Endothelial cell of umbilical vein (primary cell): Measurements from ENCODE around the gene POLE. TPM values are rescaled to one million over a fixed set of nuclear protein-coding genes. Genes with fewer than 3 reads are reported as not detected.

ENCODE experiments used
- BruUV-seq: library from RNA; stranded (reverse); fragments of 400-500 nt; replicated peaks from 2 replicates; lab custom pipeline; 2021; lab: Mats Ljungman, UMichigan
- CTCF ChIA-PET: fragments of 300-600, 350-600 bp; sonication (Branson Sonifier 250); formaldehyde crosslinking; loops from one replicate; lab custom pipeline; 2021; ENCODE audit warnings: antibody characterized with exemption, inconsistent platforms; lab: Charles Lee
- POLR2A ChIA-PET: fragments of 300-600, 350-600 bp; sonication (Branson Sonifier 250); formaldehyde crosslinking; loops from one replicate; lab custom pipeline; 2021; ENCODE audit warnings: antibody characterized with exemption, inconsistent platforms; lab: Charles Lee
- DNase-seq: peaks from one replicate; pipeline ENCODE4 v3.0.0-alpha.2; 2011; ENCODE audit warnings: low read depth, low spot score
- FAIRE-seq: peaks from 2 replicates; lab custom pipeline; 2011; peaks lifted over from hg19 to GRCh38; lab: Jason Lieb, UNC
- H2AFZ ChIP-seq: 2 replicates; pipeline ENCODE4 v1.6.0; 2012; ENCODE audit warnings: low read depth, low read length, control low read depth, inconsistent platforms
- H3K27ac ChIP-seq: 2 replicates; pipeline ENCODE4 v1.5.1; 2011; ENCODE audit warnings: low read depth, mild to moderate bottlenecking, control low read depth, low read length, moderate library complexity; ENCODE audit not compliant: insufficient read depth
- H3K27me3 ChIP-seq, 2 experiments: 2 replicates each; pipeline versions ENCODE4 v1.6.0 to v1.6.1; 2011; ENCODE audit warnings: low read length in 2 of 2, mixed read lengths in 1 of 2; ENCODE audit not compliant: control insufficient read depth in 2 of 2, insufficient read depth in 2 of 2
- H3K36me3 ChIP-seq, 2 experiments: 2 replicates in 1 of 2; 3 replicates in 1 of 2; pipeline ENCODE4 v1.5.1; 2011; ENCODE audit warnings: low read length in 2 of 2, mild to moderate bottlenecking in 1 of 2, moderate library complexity in 1 of 2; ENCODE audit not compliant: control insufficient read depth in 2 of 2, insufficient read depth in 2 of 2; ENCODE audit errors: extremely low read depth in 1 of 2
- H3K4me1 ChIP-seq: 3 replicates; pipeline ENCODE4 v1.5.1; 2011; ENCODE audit warnings: mild to moderate bottlenecking, low read length; ENCODE audit not compliant: control insufficient read depth, insufficient read depth; ENCODE audit errors: extremely low read depth
- H3K4me2 ChIP-seq: 2 replicates; pipeline ENCODE4 v1.6.1; 2011; ENCODE audit warnings: low read length, control low read depth, mixed read lengths; ENCODE audit not compliant: insufficient read depth
- H3K4me3 ChIP-seq, 3 experiments: fragments of 200-600 bp in 1 of 3; sonication (generic), shearing (Covaris generic) in 1 of 3; replicated peaks in 1 of 3; 2 replicates each; pipeline ENCODE4 v1.5.1; 2011 to 2016; ENCODE audit warnings: control low read depth in 3 of 3, low read length in 3 of 3, mild to moderate bottlenecking in 2 of 3, inconsistent platforms in 1 of 3, low read depth in 1 of 3, moderate library complexity in 1 of 3; ENCODE audit not compliant: insufficient read depth in 1 of 3
- H3K79me2 ChIP-seq: 2 replicates; pipeline ENCODE4 v1.6.0; 2012; ENCODE audit warnings: low read length, inconsistent platforms; ENCODE audit not compliant: control insufficient read depth, insufficient read depth
- H3K9ac ChIP-seq: replicated peaks from 2 replicates; pipeline ENCODE3; 2011; ENCODE audit warnings: low read length, control low read depth; ENCODE audit not compliant: insufficient read depth; ENCODE audit errors: extremely low read depth
- H3K9me1 ChIP-seq: replicated peaks from 3 replicates; pipeline ENCODE4 v1.6.0; 2011; ENCODE audit warnings: mild to moderate bottlenecking, low read length; ENCODE audit not compliant: control insufficient read depth, insufficient read depth; ENCODE audit errors: extremely low read depth
- H3K9me3 ChIP-seq: replicated peaks from 2 replicates; pipeline ENCODE4 v1.5.1; 2012; ENCODE audit warnings: low read length, inconsistent platforms; ENCODE audit not compliant: control insufficient read depth, insufficient read depth
- H4K20me1 ChIP-seq: replicated peaks from 2 replicates; pipeline ENCODE3; 2011; ENCODE audit warnings: mild to moderate bottlenecking, low read length; ENCODE audit not compliant: control insufficient read depth, insufficient read depth; ENCODE audit errors: extremely low read depth
- EZH2 ChIP-seq: IDR thresholded peaks from 2 replicates; pipeline ENCODE4 v1.6.1; 2012; ENCODE audit warnings: borderline replicate concordance, low read depth, mild to moderate bottlenecking, moderate library complexity, low read length, inconsistent platforms; ENCODE audit not compliant: severe bottlenecking
- FOS ChIP-seq: IDR thresholded peaks from 2 replicates; pipeline ENCODE4 v1.6.1; 2011; ENCODE audit warnings: mild to moderate bottlenecking, low read length, moderate library complexity, borderline replicate concordance; ENCODE audit not compliant: insufficient read depth
- GATA2 ChIP-seq: IDR thresholded peaks from 2 replicates; pipeline ENCODE4 v1.7.0; 2011; ENCODE audit warnings: low read depth, mild to moderate bottlenecking, moderate library complexity, mixed read lengths, low read length; ENCODE audit not compliant: insufficient read length, insufficient read depth
- JUN ChIP-seq: IDR thresholded peaks from 2 replicates; pipeline ENCODE4 v1.6.1; 2011; ENCODE audit warnings: borderline replicate concordance, low read depth; ENCODE audit not compliant: insufficient read length, insufficient read depth
- MYC ChIP-seq: IDR thresholded peaks from one replicate; pipeline ENCODE4 v1.6.1; 2011; ENCODE audit warnings: mild to moderate bottlenecking, low read depth, low read length
- POLR2A ChIP-seq: IDR thresholded peaks from 2 replicates; pipeline ENCODE4 v1.6.1; 2012; ENCODE audit warnings: low read depth, mild to moderate bottlenecking, control low read depth, low read length
- POLR2AphosphoS5 ChIP-seq: IDR thresholded peaks from 2 replicates; pipeline ENCODE4 v1.6.1; 2012; ENCODE audit warnings: low read depth, mild to moderate bottlenecking, control low read depth, low read length, moderate library complexity; ENCODE audit not compliant: insufficient read depth
- dilution Hi-C: fragments of 300-500 bp; cut with MboI; formaldehyde crosslinking; loops from one replicate; pipeline ENCODE4 v1.15.0; 2019; ENCODE audit warnings: low sequenced_read_pairs; ENCODE audit not compliant: extremely low pct_ligation_motif_present
- intact Hi-C: fragments of 100-400 bp; cut with micrococcal nuclease; formaldehyde crosslinking; loops from one replicate; pipeline ENCODE4 v1.10.0; 2022
- polyA plus RNA-seq, 4 experiments: library from polyadenylated mRNA; depleted of rRNA in 3 of 4; stranded (reverse) in 3 of 4; unstranded in 1 of 4; fragments of >200 nt; gene quantifications; 2 replicates each; pipeline versions ENCODE4 v1.2.1 to v1.2.3, GENCODE V29; 2011 to 2012; ENCODE audit warnings: missing spikeins in 1 of 4
- total RNA-seq: library from RNA; stranded (reverse); gene quantifications from 2 replicates; pipeline ENCODE4 v1.2.3, GENCODE V29; 2021
- TF ChIP-seq, protein P1 (sequence below): IDR thresholded peaks from 2 replicates; pipeline ENCODE4 v1.6.1; 2011; ENCODE audit not compliant: insufficient read depth, insufficient read length
- TF ChIP-seq, protein P2 (sequence below), 2 donors: IDR thresholded peaks; 1 replicate in 1 of 2; 2 replicates in 1 of 2; pipeline ENCODE4 v1.5.1; 2011; ENCODE audit warnings: low read length in 2 of 2, mild to moderate bottlenecking in 2 of 2, moderate library complexity in 2 of 2, control low read depth in 1 of 2, inconsistent platforms in 1 of 2, low read depth in 1 of 2; ENCODE audit not compliant: insufficient read depth in 1 of 2; ENCODE audit errors: extremely low read depth in 1 of 2

POLE gene
- total and polyA plus RNA-seq, 2 donors (not counting 3 experiments of a cell fraction or from before 2014, with no cell fraction given): 22.9 to 82.7 TPM

DNA sequence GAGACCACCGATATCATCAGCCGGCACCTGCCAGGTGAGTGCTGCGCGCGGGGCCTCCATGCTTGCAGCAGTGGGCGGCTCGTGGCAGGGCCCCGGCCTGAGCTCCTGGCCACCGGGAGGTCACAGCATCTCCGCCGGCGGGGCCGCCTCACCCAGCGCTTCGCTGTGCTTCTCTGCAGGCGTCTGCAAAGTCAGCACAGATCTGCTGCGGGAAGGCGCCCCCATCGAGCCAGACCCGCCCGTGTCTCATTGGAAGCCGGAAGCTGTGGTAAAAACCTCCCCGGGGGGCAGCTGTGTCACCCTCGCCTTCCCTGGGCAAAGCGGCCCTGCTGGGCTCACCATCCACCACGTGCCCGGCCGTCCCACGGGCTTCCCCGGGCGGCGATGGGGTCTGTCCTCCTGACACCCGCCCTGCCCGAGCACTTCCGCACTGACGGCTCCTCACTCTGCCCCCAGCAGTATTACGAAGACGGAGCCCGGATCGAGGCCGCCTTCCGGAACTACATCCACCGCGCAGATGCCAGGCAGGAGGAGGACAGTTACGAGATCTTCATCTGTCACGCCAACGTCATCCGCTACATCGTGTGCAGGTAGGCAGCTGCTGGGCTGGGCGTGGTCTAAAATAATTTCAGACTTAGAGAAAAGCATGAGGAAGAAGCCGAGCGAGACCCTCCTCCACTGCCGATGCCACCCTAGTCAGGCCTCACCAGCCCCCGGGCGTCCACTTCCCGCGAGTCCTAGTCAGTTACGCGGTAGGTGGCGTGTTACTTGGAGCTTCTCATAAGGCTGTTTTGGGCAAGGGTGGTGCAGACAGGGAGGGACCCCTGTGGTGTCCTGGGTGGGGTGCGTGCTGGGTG, 30.6 kb upstream of the POLE start:
- H3K4me1 ChIP-seq: no peaks in the 10 kb centered on the region
- FAIRE-seq: no peak
- intact Hi-C loops (no loop called here), dilution Hi-C loops (no loop called here)
- POLR2A ChIA-PET: no interaction called here
- no TSS peak for BruUV-seq
- no peaks in the 10 kb centered on the region for H3K9me3 ChIP-seq
- H3K9me1 ChIP-seq: no peaks in the 10 kb centered on the region
- CTCF ChIA-PET: no interaction called here
- no peak for TF ChIP-seq JUN
- TF ChIP-seq GATA2: no peak
- no peak for TF ChIP-seq POLR2AphosphoS5
- no peak for TF ChIP-seq MYC
- no peak for TF ChIP-seq FOS
- TF ChIP-seq, protein P1, sequence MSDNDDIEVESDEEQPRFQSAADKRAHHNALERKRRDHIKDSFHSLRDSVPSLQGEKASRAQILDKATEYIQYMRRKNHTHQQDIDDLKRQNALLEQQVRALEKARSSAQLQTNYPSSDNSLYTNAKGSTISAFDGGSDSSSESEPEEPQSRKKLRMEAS: no peak
- TF ChIP-seq POLR2A: no peak
- TF ChIP-seq, protein P2, sequence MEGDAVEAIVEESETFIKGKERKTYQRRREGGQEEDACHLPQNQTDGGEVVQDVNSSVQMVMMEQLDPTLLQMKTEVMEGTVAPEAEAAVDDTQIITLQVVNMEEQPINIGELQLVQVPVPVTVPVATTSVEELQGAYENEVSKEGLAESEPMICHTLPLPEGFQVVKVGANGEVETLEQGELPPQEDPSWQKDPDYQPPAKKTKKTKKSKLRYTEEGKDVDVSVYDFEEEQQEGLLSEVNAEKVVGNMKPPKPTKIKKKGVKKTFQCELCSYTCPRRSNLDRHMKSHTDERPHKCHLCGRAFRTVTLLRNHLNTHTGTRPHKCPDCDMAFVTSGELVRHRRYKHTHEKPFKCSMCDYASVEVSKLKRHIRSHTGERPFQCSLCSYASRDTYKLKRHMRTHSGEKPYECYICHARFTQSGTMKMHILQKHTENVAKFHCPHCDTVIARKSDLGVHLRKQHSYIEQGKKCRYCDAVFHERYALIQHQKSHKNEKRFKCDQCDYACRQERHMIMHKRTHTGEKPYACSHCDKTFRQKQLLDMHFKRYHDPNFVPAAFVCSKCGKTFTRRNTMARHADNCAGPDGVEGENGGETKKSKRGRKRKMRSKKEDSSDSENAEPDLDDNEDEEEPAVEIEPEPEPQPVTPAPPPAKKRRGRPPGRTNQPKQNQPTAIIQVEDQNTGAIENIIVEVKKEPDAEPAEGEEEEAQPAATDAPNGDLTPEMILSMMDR (IDR thresholded peaks at IDR 0.05; ENCODE audit: extremely low read depth in 1 of 2, insufficient read depth in 1 of 2, low read depth in 1 of 2, low read length in 2 of 2): no peak
- no peak for TF ChIP-seq EZH2
- no peak overlapping the region for H3K9ac ChIP-seq
- peaks cover 7 to 39% of the 10 kb centered on the region in 2 experiments for H3K36me3 ChIP-seq
- H3K4me3 ChIP-seq: no peak overlapping the region
- peaks cover 21% of the 10 kb centered on the region for H3K79me2 ChIP-seq
- DNase-seq: no peak
- no peaks in the 10 kb centered on the region for H3K27me3 ChIP-seq
- no peaks in the 10 kb centered on the region for H4K20me1 ChIP-seq
- no peak overlapping the region for H3K27ac ChIP-seq
- H3K4me2 ChIP-seq: no peak overlapping the region
- no peak overlapping the region for H2AFZ ChIP-seq
